ENCODE results near the gene BICC1. TPM values are rescaled to one million over a fixed set of nuclear protein-coding genes. Genes with fewer than 3 reads are reported as not detected.

Gene BICC1
- total and polyA plus RNA-seq, 2 donors (not counting 1 experiment from before 2014, with no cell fraction given): not detected

GRCh38 chr10:58651040-58651439, 138.4 kb downstream of the BICC1 start:
- Histone ChIP-seq H3K36me3 (replicated peaks in 1 of 2; ENCODE audit: control extremely low read depth in 1 of 2, control insufficient read depth in 1 of 2, extremely low read depth in 1 of 2, insufficient read depth in 2 of 2, low read length in 1 of 2) (no peaks in the 10 kb centered on the region), H3K9ac (ENCODE audit: low read length) (no peak overlapping the region), H3K27ac (ENCODE audit: low read length in 2 of 2) (no peak overlapping the region), H3K4me1 (ENCODE audit: control insufficient read depth in 2 of 2, insufficient read depth in 2 of 2, low read length in 2 of 2) (no peaks in the 10 kb centered on the region), H3K4me2 (replicated peaks; ENCODE audit: low read depth, low read length, poor library complexity, severe bottlenecking) (no peak overlapping the region), H3K27me3 (replicated peaks in 1 of 4; ENCODE audit: control extremely low read depth in 1 of 4, control insufficient read depth in 3 of 4, insufficient read depth in 4 of 4, low read length in 3 of 4) (no peaks in the 10 kb centered on the region), H2AFZ (ENCODE audit: insufficient read depth, low read depth, low read length, poor library complexity, severe bottlenecking) (no peak overlapping the region), H4K20me1 (ENCODE audit: control insufficient read depth, insufficient read depth, low read length, poor library complexity, severe bottlenecking) (no peaks in the 10 kb centered on the region), H3K4me3 (ENCODE audit: control extremely low read depth in 1 of 5, extremely low read depth in 1 of 5, insufficient read depth in 1 of 5, low read depth in 2 of 5, low read length in 4 of 5) (no peak overlapping the region), H3K79me2 (ENCODE audit: control insufficient read depth, insufficient read depth, low read length) (no peaks in the 10 kb centered on the region), H3K9me3 (ENCODE audit: control extremely low read depth in 1 of 3, control insufficient read depth in 2 of 3, insufficient read depth in 1 of 3, low read length in 2 of 3) (no peaks in the 10 kb centered on the region)
- DNase-seq (no peak), ATAC-seq (ENCODE audit: low read depth) (no peak)
- intact Hi-C loops (cut with micrococcal nuclease): no loop called here
- H3K27me3 Mint-ChIP-seq: no peaks in the 10 kb centered on the region
- ChIA-PET CTCF (no interaction called here), POLR2A (no interaction called here)
- H3K4me1 Mint-ChIP-seq: no peaks in the 10 kb centered on the region
- WGBS (ENCODE audit: insufficient coverage): no CpG with 5 or more reads among the region's 5 CpGs
- no peak overlapping the region for H3K4me3 Mint-ChIP-seq
- H3K27ac Mint-ChIP-seq: no peak overlapping the region
- H3K9me3 Mint-ChIP-seq (ENCODE audit: insufficient read depth): no peaks in the 10 kb centered on the region
- TF ChIP-seq, protein P1, sequence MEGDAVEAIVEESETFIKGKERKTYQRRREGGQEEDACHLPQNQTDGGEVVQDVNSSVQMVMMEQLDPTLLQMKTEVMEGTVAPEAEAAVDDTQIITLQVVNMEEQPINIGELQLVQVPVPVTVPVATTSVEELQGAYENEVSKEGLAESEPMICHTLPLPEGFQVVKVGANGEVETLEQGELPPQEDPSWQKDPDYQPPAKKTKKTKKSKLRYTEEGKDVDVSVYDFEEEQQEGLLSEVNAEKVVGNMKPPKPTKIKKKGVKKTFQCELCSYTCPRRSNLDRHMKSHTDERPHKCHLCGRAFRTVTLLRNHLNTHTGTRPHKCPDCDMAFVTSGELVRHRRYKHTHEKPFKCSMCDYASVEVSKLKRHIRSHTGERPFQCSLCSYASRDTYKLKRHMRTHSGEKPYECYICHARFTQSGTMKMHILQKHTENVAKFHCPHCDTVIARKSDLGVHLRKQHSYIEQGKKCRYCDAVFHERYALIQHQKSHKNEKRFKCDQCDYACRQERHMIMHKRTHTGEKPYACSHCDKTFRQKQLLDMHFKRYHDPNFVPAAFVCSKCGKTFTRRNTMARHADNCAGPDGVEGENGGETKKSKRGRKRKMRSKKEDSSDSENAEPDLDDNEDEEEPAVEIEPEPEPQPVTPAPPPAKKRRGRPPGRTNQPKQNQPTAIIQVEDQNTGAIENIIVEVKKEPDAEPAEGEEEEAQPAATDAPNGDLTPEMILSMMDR (IDR thresholded peaks at IDR 0.05): no peak
- TF ChIP-seq EZH2 (IDR thresholded peaks at IDR 0.05; ENCODE audit: borderline replicate concordance, insufficient read depth, low read depth, low read length, poor library complexity, severe bottlenecking): no peak

DNA sequence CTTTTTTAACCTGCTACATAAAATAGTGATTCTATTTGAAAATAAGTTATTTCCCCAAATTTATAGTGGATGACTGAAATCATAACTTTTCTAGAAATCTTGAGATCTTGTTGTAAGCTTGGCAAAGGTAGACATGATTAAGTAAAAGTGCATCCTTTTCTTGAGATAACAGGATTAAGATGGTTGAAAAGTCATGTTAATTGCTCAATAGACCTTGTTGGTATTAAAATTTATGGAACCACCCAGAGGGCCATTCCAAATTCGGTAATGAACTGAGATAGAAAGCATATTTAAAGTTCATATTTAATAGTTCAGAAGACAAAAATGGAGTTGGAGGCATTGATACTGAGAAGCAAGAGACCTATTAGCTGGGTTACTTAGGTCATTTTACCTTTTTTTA, 139.1 kb downstream of the BICC1 start:
- ATAC-seq (ENCODE audit: low read depth): no peak

More for the DNA sequence above, 139.1 kb downstream of the BICC1 start:
- POLR2A ChIA-PET: no interaction called here
- no peaks in the 10 kb centered on the region for H3K27me3 ChIP-seq (replicated peaks in 1 of 4; ENCODE audit: control extremely low read depth in 1 of 4, control insufficient read depth in 3 of 4, insufficient read depth in 4 of 4, low read length in 3 of 4)
- no peak overlapping the region for H3K27ac Mint-ChIP-seq
- CTCF ChIA-PET: no interaction called here
- H3K4me3 Mint-ChIP-seq: no peak overlapping the region
- H3K36me3 ChIP-seq (replicated peaks in 1 of 2; ENCODE audit: control extremely low read depth in 1 of 2, control insufficient read depth in 1 of 2, extremely low read depth in 1 of 2, insufficient read depth in 2 of 2, low read length in 1 of 2): no peaks in the 10 kb centered on the region
- no peak overlapping the region for H3K27ac ChIP-seq (ENCODE audit: low read length in 2 of 2)
- H2AFZ ChIP-seq (ENCODE audit: insufficient read depth, low read depth, low read length, poor library complexity, severe bottlenecking): no peak overlapping the region
- no peak overlapping the region for H3K4me3 ChIP-seq (ENCODE audit: control extremely low read depth in 1 of 5, extremely low read depth in 1 of 5, insufficient read depth in 1 of 5, low read depth in 2 of 5, low read length in 4 of 5)
- H3K79me2 ChIP-seq (ENCODE audit: control insufficient read depth, insufficient read depth, low read length): no peaks in the 10 kb centered on the region
- no peaks in the 10 kb centered on the region for H3K9me3 ChIP-seq (ENCODE audit: control extremely low read depth in 1 of 3, control insufficient read depth in 2 of 3, insufficient read depth in 1 of 3, low read length in 2 of 3)
- no peaks in the 10 kb centered on the region for H3K4me1 ChIP-seq (ENCODE audit: control insufficient read depth in 2 of 2, insufficient read depth in 2 of 2, low read length in 2 of 2)
- TF ChIP-seq, protein P1 (IDR thresholded peaks at IDR 0.05): no peak
- TF ChIP-seq EZH2 (IDR thresholded peaks at IDR 0.05; ENCODE audit: borderline replicate concordance, insufficient read depth, low read depth, low read length, poor library complexity, severe bottlenecking): no peak
- H3K9me3 Mint-ChIP-seq (ENCODE audit: insufficient read depth): no peaks in the 10 kb centered on the region
- intact Hi-C loops (cut with micrococcal nuclease): no loop called here
- no peaks in the 10 kb centered on the region for H3K4me1 Mint-ChIP-seq
- no peak for DNase-seq
- no peaks in the 10 kb centered on the region for H3K27me3 Mint-ChIP-seq
- no peak overlapping the region for H3K9ac ChIP-seq (ENCODE audit: low read length)
- H4K20me1 ChIP-seq (ENCODE audit: control insufficient read depth, insufficient read depth, low read length, poor library complexity, severe bottlenecking): no peaks in the 10 kb centered on the region
- no peak overlapping the region for H3K4me2 ChIP-seq (replicated peaks; ENCODE audit: low read depth, low read length, poor library complexity, severe bottlenecking)
- WGBS (ENCODE audit: insufficient coverage): no CpG with 5 or more reads among the region's 1 CpG

Measured in B cell (primary cell).